Esophagus squamous epithelium (tissue), 5 donors: Measurements from ENCODE around the gene TICAM2. TPM values are rescaled to one million over a fixed set of nuclear protein-coding genes. Genes with fewer than 3 reads are reported as not detected.
A peak's percentile ranks its signal among the peaks of the same experiment; 100 is the strongest.

ENCODE experiments used
- DNase-seq: peaks from one replicate; lab custom pipeline; 2025; lab: John Stamatoyannopoulos, UW
- H3K27ac ChIP-seq, 4 donors: fragments of 200-600 bp; sonication (generic); one replicate each; pipeline ENCODE4 v1.5.1; 2016 to 2019; ENCODE audit warnings: mild to moderate bottlenecking in 1 of 4
- H3K27me3 ChIP-seq, 4 donors: fragments of 200-600 bp; sonication (generic); 1 replicate in 3 of 4; 2 replicates in 1 of 4; pipeline versions ENCODE4 v1.5.1 to v1.6.0; 2017 to 2021; ENCODE audit warnings: antibody characterized with exemption in 1 of 4
- H3K36me3 ChIP-seq, 3 donors: fragments of 200-600 bp; sonication (generic); one replicate each; pipeline ENCODE4 v1.5.1; 2016 to 2019
- H3K4me1 ChIP-seq, 3 donors: fragments of 200-600 bp; sonication (generic); one replicate each; pipeline ENCODE4 v1.5.1; 2017 to 2019
- H3K4me3 ChIP-seq, 4 donors: fragments of 200-600 bp; sonication (generic); 1 replicate in 3 of 4; 2 replicates in 1 of 4; pipeline ENCODE4 v1.5.1; 2016 to 2019; ENCODE audit warnings: mild to moderate bottlenecking in 2 of 4, moderate library complexity in 1 of 4
- H3K9me3 ChIP-seq, 3 donors: fragments of 200-600 bp; sonication (generic); one replicate each; pipeline ENCODE4 v1.5.1; 2016 to 2019
- POLR2A ChIP-seq, 4 donors: fragments of 450-650 bp; IDR thresholded peaks; one replicate each; pipeline ENCODE4 v1.6.1; 2017; ENCODE audit warnings: antibody characterized with exemption in 4 of 4, mild to moderate bottlenecking in 4 of 4, moderate library complexity in 3 of 4
- WGBS, 2 donors: methylation state at CpG; one replicate each; pipeline ENCODE4 v1.1.5; 2018; 5-methylcytosine and 5-hydroxymethylcytosine counted together
- intact Hi-C: fragments of 100-400 bp; cut with DNase I; formaldehyde crosslinking; loops from one replicate; pipeline ENCODE4 v1.15.0; 2022
- total RNA-seq, 4 donors: library from RNA; depleted of rRNA; stranded (reverse); fragments of >200 nt; gene quantifications; one replicate each; pipeline ENCODE4 v1.1.0, GENCODE V29; 2016
- TF ChIP-seq, protein P1 (sequence below), 6 experiments: fragments of 450-650 bp in 4 of 6; fragments of 200-600 bp in 2 of 6; sonication (generic) in 2 of 6; IDR thresholded peaks; one replicate each; pipeline ENCODE4 v1.5.1; 2016 to 2019; ENCODE audit warnings: antibody characterized with exemption in 6 of 6, mild to moderate bottlenecking in 4 of 6, moderate library complexity in 4 of 6
- donor health status: DM: yes; HTN: yes; CAD: no.

The TICAM2 gene
- total RNA-seq, 4 donors from 2014 or later = 0.68 to 2.7 (median 0.95) TPM; not detected in 1

- Histone ChIP-seq H3K27me3 (no peaks in the 10 kb centered on the region), H3K9me3 (no peaks in the 10 kb centered on the region), H3K36me3 (no peaks in the 10 kb centered on the region), H3K4me3 (peak overlapping the region in 2 of 4 donors; percentile 64 to 92), H3K27ac (peak overlapping the region in 1 of 4 donors; percentile 87), H3K4me1 (peaks cover 6 to 39% (median 12%) of the 10 kb centered on the region in 3 donors)
- 64 to 71% methylated on average over 3 of the region's 3 CpGs for WGBS, 2 donors
- intact Hi-C loops = no loop called here
- DNase-seq = no peak
- TF ChIP-seq, protein P1, sequence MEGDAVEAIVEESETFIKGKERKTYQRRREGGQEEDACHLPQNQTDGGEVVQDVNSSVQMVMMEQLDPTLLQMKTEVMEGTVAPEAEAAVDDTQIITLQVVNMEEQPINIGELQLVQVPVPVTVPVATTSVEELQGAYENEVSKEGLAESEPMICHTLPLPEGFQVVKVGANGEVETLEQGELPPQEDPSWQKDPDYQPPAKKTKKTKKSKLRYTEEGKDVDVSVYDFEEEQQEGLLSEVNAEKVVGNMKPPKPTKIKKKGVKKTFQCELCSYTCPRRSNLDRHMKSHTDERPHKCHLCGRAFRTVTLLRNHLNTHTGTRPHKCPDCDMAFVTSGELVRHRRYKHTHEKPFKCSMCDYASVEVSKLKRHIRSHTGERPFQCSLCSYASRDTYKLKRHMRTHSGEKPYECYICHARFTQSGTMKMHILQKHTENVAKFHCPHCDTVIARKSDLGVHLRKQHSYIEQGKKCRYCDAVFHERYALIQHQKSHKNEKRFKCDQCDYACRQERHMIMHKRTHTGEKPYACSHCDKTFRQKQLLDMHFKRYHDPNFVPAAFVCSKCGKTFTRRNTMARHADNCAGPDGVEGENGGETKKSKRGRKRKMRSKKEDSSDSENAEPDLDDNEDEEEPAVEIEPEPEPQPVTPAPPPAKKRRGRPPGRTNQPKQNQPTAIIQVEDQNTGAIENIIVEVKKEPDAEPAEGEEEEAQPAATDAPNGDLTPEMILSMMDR (IDR thresholded peaks at IDR 0.05) = no peak
- no peak for TF ChIP-seq POLR2A (IDR thresholded peaks at IDR 0.05)
Observed at GRCh38 chr5:115600766-115601165, 1.5 kb downstream of the TICAM2 start.

DNA sequence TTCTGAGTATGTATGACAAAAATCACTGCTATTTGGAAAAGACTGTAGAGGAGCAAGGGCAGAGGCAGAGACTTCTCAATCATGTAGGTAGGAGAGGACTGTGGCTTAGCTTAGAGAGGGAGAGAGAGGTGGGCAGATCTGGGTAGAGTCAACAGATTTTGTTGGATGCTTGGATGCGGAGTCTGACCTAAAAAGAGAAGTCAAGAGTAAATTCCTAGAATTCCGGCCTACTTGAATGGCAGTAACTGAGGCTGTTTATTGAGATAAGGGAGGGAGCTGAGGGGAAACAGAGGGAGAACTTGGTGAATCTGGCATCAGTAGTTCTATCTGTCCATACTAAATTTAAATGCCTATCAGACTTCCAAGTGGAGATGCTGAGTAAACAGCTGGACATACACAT lies 2.4 kb downstream of the TICAM2 start:
- no peaks in the 10 kb centered on the region for H3K36me3 ChIP-seq
- no peak for DNase-seq
- H3K4me1 ChIP-seq = peaks cover 6 to 39% (median 12%) of the 10 kb centered on the region in 3 donors
- WGBS, 2 donors = 69 to 73% methylated on average over 2 of the region's 2 CpGs
- H3K27ac ChIP-seq = no peak overlapping the region
- no peaks in the 10 kb centered on the region for H3K27me3 ChIP-seq
- intact Hi-C loops = no loop called here
- H3K4me3 ChIP-seq = no peak overlapping the region
- TF ChIP-seq, protein P1 (IDR thresholded peaks at IDR 0.05) = no peak
- TF ChIP-seq POLR2A (IDR thresholded peaks at IDR 0.05) = no peak
- no peaks in the 10 kb centered on the region for H3K9me3 ChIP-seq

DNA sequence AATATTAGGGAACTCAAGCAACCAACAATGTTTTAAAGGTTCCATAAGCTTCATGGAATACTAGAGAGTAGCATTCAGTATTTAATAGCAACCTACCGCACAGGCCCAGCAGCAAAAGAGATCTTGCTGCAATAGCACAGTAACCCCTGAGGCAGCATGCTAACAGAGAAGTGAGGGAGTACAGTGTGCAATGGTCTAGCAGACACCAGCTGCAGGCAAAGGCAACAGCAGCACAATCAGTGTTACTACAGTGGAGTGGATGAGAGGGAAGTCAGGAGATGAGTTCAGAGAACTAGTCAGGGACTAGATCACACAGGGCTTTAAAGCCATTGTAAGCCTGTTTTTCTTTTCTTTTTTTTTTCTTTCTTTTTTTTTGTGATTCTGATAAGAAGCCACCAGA lies 2.8 kb downstream of the TICAM2 start:
- Histone ChIP-seq H3K36me3 (no peaks in the 10 kb centered on the region), H3K9me3 (no peaks in the 10 kb centered on the region), H3K4me3 (no peak overlapping the region), H3K27ac (no peak overlapping the region), H3K4me1 (peaks cover 6 to 39% (median 12%) of the 10 kb centered on the region in 3 donors), H3K27me3 (no peaks in the 10 kb centered on the region)
- no peak for DNase-seq
- no peak for TF ChIP-seq POLR2A (IDR thresholded peaks at IDR 0.05)
- TF ChIP-seq, protein P1 (IDR thresholded peaks at IDR 0.05) = no peak
- intact Hi-C loops = no loop called here
- WGBS, 2 donors = 67 to 100% methylated on average over 1 of the region's 1 CpG

- no peak overlapping the region for H3K27ac ChIP-seq
- 67 to 69% methylated on average over 2 of the region's 2 CpGs for WGBS, 2 donors
- no peaks in the 10 kb centered on the region for H3K27me3 ChIP-seq
- H3K9me3 ChIP-seq = no peaks in the 10 kb centered on the region
- H3K4me3 ChIP-seq = no peak overlapping the region
- TF ChIP-seq POLR2A (IDR thresholded peaks at IDR 0.05) = no peak
- TF ChIP-seq, protein P1 (IDR thresholded peaks at IDR 0.05) = no peak
- intact Hi-C loops = no loop called here
- peaks cover 0 to 5% (median 0%) of the 10 kb centered on the region in 3 donors for H3K4me1 ChIP-seq
- H3K36me3 ChIP-seq = no peaks in the 10 kb centered on the region
- DNase-seq = no peak
Observed at GRCh38 chr5:115594128-115595047, 7.9 kb downstream of the TICAM2 start.

DNA sequence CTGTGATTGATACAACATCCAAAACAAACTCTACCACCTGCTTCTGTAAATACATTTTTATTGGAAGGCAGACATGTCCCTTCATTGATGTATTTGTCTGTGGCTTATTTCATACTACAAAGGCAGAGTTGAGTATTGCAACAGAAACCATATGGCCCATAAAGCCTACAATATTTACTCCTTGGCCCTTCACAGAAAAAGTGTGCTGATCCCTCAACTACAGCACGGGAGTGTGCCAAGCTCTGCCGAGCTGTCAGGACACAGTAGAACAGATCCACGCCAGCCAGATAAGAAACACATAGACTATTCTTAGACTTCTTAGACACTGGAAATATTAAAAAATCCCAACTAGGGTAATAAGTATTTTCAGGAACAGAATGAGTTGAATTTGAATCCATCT lies 13.2 kb downstream of the TICAM2 start:
- no peak for TF ChIP-seq POLR2A (IDR thresholded peaks at IDR 0.05)
- TF ChIP-seq, protein P1 (IDR thresholded peaks at IDR 0.05) = no peak
- Histone ChIP-seq H3K4me3 (no peak overlapping the region), H3K27ac (no peak overlapping the region), H3K9me3 (no peaks in the 10 kb centered on the region), H3K36me3 (no peaks in the 10 kb centered on the region), H3K4me1 (peaks cover 0 to 9% (median 0%) of the 10 kb centered on the region in 3 donors), H3K27me3 (no peaks in the 10 kb centered on the region)
- intact Hi-C loops = loop anchor here (5.0 kb wide), 1 partner anchor 282 kb away; no protein-coding TSS in a partner anchor
- no peak for DNase-seq
- WGBS, 2 donors = 51 to 80% methylated on average over 2 to 3 of the region's 3 CpGs
